Measurements from ENCODE around the gene FRMD4A.

- TF ChIP-seq ARNT (IDR thresholded peaks at IDR 0.05) (no peak), SP1 (IDR thresholded peaks at IDR 0.05) (no peak), NFRKB (IDR thresholded peaks at IDR 0.05) (no peak), FOXK2 (IDR thresholded peaks at IDR 0.05) (no peak), ZNF384 (IDR thresholded peaks at IDR 0.05) (no peak), HDGF (IDR thresholded peaks at IDR 0.05; ENCODE audit: borderline replicate concordance) (no peak), ELF4 (IDR thresholded peaks at IDR 0.05) (no peak), LEF1 (IDR thresholded peaks at IDR 0.05; ENCODE audit: borderline replicate concordance) (no peak), FOXM1 (IDR thresholded peaks at IDR 0.05; ENCODE audit: borderline replicate concordance) (no peak), TARDBP (IDR thresholded peaks at IDR 0.05) (no peak), FOXA1 (IDR thresholded peaks at IDR 0.05) (no peak), PKNOX1 (IDR thresholded peaks at IDR 0.05) (no peak)
Measured at GRCh38 chr10:13892001-13892491, 438.7 kb downstream of the FRMD4A start.
